GM10266 (cell line): ENCODE results near the gene UGT1A8.
"Not testable (repeated sequence)": the region's sequence is repeated elsewhere in the genome, so short reads cannot be mapped to it uniquely, and the experiment has no call there.

Source experiments
- DNase-seq: peaks from one replicate; pipeline ENCODE4 v3.0.0; 2012; ENCODE audit errors: extremely low spot score
- CTCF ChIP-seq: IDR thresholded peaks from 2 replicates; pipeline ENCODE4 v1.5.1; 2012; ENCODE audit warnings: mild to moderate bottlenecking, low read depth; ENCODE audit not compliant: control insufficient read depth, insufficient read depth; ENCODE audit errors: missing control alignments

UGT1A8 gene

GRCh38 chr2:233605680-233606079 lies 11.8 kb upstream of the UGT1A8 start:
- DNase-seq: no peak
- TF ChIP-seq CTCF: no peak

- no peak for DNase-seq
- no peak for TF ChIP-seq CTCF
Measured at GRCh38 chr2:233611284-233611683, 6.1 kb upstream of the UGT1A8 start.

GRCh38 chr2:233620204-233620603 lies 2.8 kb downstream of the UGT1A8 start:
- TF ChIP-seq CTCF: no peak
- no peak for DNase-seq

- not testable (repeated sequence) for DNase-seq
Measured at GRCh38 chr2:233621863-233622262, 4.4 kb downstream of the UGT1A8 start.

GRCh38 chr2:233627331-233628025 lies 10.0 kb downstream of the UGT1A8 start:
- DNase-seq: no peak
- no peak for TF ChIP-seq CTCF

GRCh38 chr2:233636306-233636705 lies 18.9 kb downstream of the UGT1A8 start, which contains the start of gene UGT1A10:
Gene UGT1A10 (plus strand): TSS chr2:233636448. CDS start chr2:233636523, 75 bp downstream.
- not testable (repeated sequence) for DNase-seq

- no peak for TF ChIP-seq CTCF
- no peak for DNase-seq
Measured at GRCh38 chr2:233638836-233639235, 21.4 kb downstream of the UGT1A8 start.

GRCh38 chr2:233639860-233640259 lies 22.4 kb downstream of the UGT1A8 start:
- TF ChIP-seq CTCF: no peak
- DNase-seq: no peak
